ENCODE measurements around the gene FNTB.
"Not testable (repeated sequence)": the region's sequence is repeated elsewhere in the genome, so short reads cannot be mapped to it uniquely, and the experiment has no call there.

FNTB gene

GRCh38 chr14:65019944-65020566 is 33.4 kb downstream of the FNTB start:
- DNase-seq: peak; percentile 39

- DNase-seq: no peak
Observed at GRCh38 chr14:65024957-65025356, 38.3 kb downstream of the FNTB start.

GRCh38 chr14:65025818-65026217 is 39.1 kb downstream of the FNTB start:
- DNase-seq: no peak

- DNase-seq: no peak
Observed at GRCh38 chr14:65026526-65026925, 39.8 kb downstream of the FNTB start.

GRCh38 chr14:65027127-65027799 is 40.6 kb downstream of the FNTB start:
- no peak for DNase-seq

- DNase-seq: no peak
Observed at GRCh38 chr14:65028937-65029336, 42.2 kb downstream of the FNTB start.

GRCh38 chr14:65031321-65031720 is 44.6 kb downstream of the FNTB start:
- not testable (repeated sequence) for DNase-seq

GRCh38 chr14:65032319-65032718 is 45.6 kb downstream of the FNTB start:
- no peak for DNase-seq

GRCh38 chr14:65033181-65033580 is 46.5 kb downstream of the FNTB start:
- DNase-seq: no peak

GRCh38 chr14:65034021-65034420 is 47.3 kb downstream of the FNTB start:
- DNase-seq: no peak

GRCh38 chr14:65035049-65035448 is 48.4 kb downstream of the FNTB start:
- DNase-seq: no peak

GRCh38 chr14:65038966-65039365 is 52.3 kb downstream of the FNTB start:
- DNase-seq: no peak

GRCh38 chr14:65040666-65041433 is 54.2 kb downstream of the FNTB start:
- no peak for DNase-seq

GRCh38 chr14:65041434-65041915 is 54.8 kb downstream of the FNTB start:
- DNase-seq: no peak

- DNase-seq: no peak
Observed at GRCh38 chr14:65042296-65042695, 55.6 kb downstream of the FNTB start.

- no peak for DNase-seq
Observed at GRCh38 chr14:65042731-65043372, 56.2 kb downstream of the FNTB start.

- no peak for DNase-seq
Observed at GRCh38 chr14:65043893-65044595, 57.3 kb downstream of the FNTB start.

GRCh38 chr14:65044596-65044959 is 57.9 kb downstream of the FNTB start:
- DNase-seq: peak; percentile 4

GRCh38 chr14:65045006-65045405 is 58.3 kb downstream of the FNTB start:
- DNase-seq: no peak

GRCh38 chr14:65045709-65046108 is 59.0 kb downstream of the FNTB start:
- no peak for DNase-seq

GRCh38 chr14:65052832-65053231 is 66.1 kb downstream of the FNTB start:
- no peak for DNase-seq

GRCh38 chr14:65053466-65053865 is 66.8 kb downstream of the FNTB start:
- no peak for DNase-seq

Data from CD4-positive, alpha-beta T cell treated with Interleukin-17A for 1 hour (primary cell).